Parathyroid adenoma (tissue), 2 donors: Measurements from ENCODE around the gene CTSD.

Experiments used
- H2AFZ ChIP-seq: fragments of 300-600 bp; sonication (generic); one replicate; pipeline ENCODE4 v1.7.0; 2017; ENCODE audit warnings: antibody characterized with exemption, mild to moderate bottlenecking
- H3K27ac ChIP-seq: fragments of 300-600 bp; sonication (generic); one replicate; pipeline ENCODE4 v1.7.0; 2017
- H3K27me3 ChIP-seq: fragments of 300-600 bp; sonication (generic); one replicate; pipeline ENCODE4 v1.7.0; 2017; ENCODE audit warnings: low read length; ENCODE audit not compliant: control insufficient read depth, insufficient read depth
- H3K36me3 ChIP-seq: fragments of 300-600 bp; sonication (generic); one replicate; pipeline ENCODE4 v1.7.0; 2017; ENCODE audit warnings: low read length; ENCODE audit not compliant: control insufficient read depth, insufficient read depth
- H3K4me1 ChIP-seq: fragments of 300-600 bp; sonication (generic); one replicate; pipeline ENCODE4 v1.7.0; 2017; ENCODE audit warnings: control low read depth
- H3K4me2 ChIP-seq: fragments of 300-600 bp; sonication (generic); one replicate; pipeline ENCODE4 v1.7.0; 2017; ENCODE audit warnings: low read length
- H3K4me3 ChIP-seq: fragments of 300-600 bp; sonication (generic); one replicate; pipeline ENCODE4 v1.7.0; 2017; ENCODE audit warnings: low read depth, low read length
- H3K79me2 ChIP-seq: fragments of 300-600 bp; sonication (generic); one replicate; pipeline ENCODE4 v1.7.0; 2017; ENCODE audit warnings: control low read depth
- H3K9ac ChIP-seq: fragments of 300-600 bp; sonication (generic); one replicate; pipeline ENCODE4 v1.7.0; 2017; ENCODE audit warnings: mild to moderate bottlenecking
- H3K9me3 ChIP-seq: fragments of 300-600 bp; sonication (generic); one replicate; pipeline ENCODE4 v1.7.0; 2017; ENCODE audit warnings: low read length; ENCODE audit not compliant: control insufficient read depth
- TF ChIP-seq, protein P1 (sequence below): fragments of 300-600 bp; sonication (generic); IDR thresholded peaks from one replicate; pipeline ENCODE4 v1.7.0; 2017; ENCODE audit warnings: antibody characterized with exemption, mild to moderate bottlenecking
- donor health status: primary hyperparathyroidism.

Gene CTSD

DNA sequence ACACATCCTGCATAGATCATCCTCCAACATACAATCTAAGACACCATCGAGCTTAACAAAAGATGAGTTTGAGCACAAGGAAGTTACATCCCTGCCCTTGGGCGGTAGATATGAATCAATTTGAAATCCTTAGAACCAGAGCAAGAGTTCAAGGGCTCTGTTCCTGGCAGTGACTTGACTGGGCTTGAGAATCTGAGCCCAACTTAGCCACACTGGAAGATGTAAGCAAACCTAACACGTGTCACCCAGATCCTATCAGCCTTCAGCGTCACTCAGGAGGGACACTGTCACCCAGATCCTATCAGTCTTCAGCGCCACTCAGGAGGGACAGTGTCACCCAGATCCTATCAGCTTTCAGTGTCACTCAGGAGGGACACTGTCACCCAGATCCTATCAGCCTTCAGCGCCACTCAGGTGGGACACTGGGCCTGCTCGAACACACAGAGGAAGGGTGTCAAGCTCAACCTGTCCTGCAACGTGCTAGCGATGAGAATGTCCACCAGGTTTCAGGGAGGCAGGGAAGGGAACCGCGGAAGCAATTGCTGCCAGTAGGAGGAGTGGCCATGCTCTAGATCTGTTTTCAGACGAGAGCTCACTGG is 32.8 kb upstream of the CTSD start:
- H3K4me1 ChIP-seq, result no peaks in the 10 kb centered on the region
- H2AFZ ChIP-seq, result no peak overlapping the region
- H3K79me2 ChIP-seq, result no peaks in the 10 kb centered on the region
- H3K27ac ChIP-seq, result no peak overlapping the region
- no peak overlapping the region for H3K4me3 ChIP-seq
- H3K27me3 ChIP-seq, result no peaks in the 10 kb centered on the region
- TF ChIP-seq, protein P1, sequence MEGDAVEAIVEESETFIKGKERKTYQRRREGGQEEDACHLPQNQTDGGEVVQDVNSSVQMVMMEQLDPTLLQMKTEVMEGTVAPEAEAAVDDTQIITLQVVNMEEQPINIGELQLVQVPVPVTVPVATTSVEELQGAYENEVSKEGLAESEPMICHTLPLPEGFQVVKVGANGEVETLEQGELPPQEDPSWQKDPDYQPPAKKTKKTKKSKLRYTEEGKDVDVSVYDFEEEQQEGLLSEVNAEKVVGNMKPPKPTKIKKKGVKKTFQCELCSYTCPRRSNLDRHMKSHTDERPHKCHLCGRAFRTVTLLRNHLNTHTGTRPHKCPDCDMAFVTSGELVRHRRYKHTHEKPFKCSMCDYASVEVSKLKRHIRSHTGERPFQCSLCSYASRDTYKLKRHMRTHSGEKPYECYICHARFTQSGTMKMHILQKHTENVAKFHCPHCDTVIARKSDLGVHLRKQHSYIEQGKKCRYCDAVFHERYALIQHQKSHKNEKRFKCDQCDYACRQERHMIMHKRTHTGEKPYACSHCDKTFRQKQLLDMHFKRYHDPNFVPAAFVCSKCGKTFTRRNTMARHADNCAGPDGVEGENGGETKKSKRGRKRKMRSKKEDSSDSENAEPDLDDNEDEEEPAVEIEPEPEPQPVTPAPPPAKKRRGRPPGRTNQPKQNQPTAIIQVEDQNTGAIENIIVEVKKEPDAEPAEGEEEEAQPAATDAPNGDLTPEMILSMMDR, result no peak
- H3K9me3 ChIP-seq, result no peaks in the 10 kb centered on the region
- no peaks in the 10 kb centered on the region for H3K36me3 ChIP-seq
- no peak overlapping the region for H3K4me2 ChIP-seq
- no peak overlapping the region for H3K9ac ChIP-seq

DNA sequence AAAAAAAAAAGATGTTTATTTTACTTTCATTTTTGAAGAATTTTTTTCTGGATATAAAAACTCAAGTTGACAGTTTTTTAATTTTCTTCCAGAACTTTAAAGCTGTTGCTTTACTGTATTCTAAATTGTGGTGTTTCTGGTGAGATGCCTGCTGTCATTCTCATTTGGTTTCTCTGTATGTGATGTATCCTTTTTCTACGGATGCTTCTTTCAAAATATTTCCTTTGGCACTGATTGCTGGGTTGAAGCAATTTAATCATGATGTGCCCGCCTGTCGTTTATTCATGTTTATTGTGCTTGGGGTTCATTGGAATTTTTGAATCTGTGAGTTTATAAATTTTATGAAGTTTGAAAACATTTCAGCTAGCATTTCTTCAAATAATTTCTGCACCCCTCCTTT is 29.4 kb upstream of the CTSD start:
- Histone ChIP-seq H3K79me2 (no peaks in the 10 kb centered on the region), H3K4me1 (no peaks in the 10 kb centered on the region), H3K4me2 (no peak overlapping the region), H2AFZ (no peak overlapping the region), H3K27ac (no peak overlapping the region), H3K4me3 (no peak overlapping the region), H3K9ac (no peak overlapping the region), H3K9me3 (no peaks in the 10 kb centered on the region), H3K27me3 (no peaks in the 10 kb centered on the region), H3K36me3 (no peaks in the 10 kb centered on the region)
- TF ChIP-seq, protein P1, result no peak

DNA sequence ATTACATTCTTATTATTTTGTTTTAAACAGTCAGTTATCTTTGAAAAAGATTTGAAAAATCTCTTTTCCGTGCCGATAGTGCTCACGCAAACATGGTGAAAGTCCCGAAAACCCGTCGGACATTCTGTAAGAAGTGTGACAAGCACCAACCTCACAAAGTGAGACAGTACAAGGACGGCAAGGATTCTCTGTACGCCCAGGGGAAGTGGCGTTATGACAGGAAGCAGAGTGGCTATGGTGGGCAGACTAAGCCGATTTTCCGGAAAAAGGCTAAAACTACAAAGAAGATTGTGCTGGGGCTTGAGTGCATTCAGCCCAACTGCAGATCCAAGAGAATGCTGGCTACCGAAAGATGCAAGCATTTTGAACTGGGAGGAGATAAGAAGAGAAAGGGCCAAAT is 28.7 kb upstream of the CTSD start:
- Histone ChIP-seq H3K9me3 (no peaks in the 10 kb centered on the region), H3K9ac (no peak overlapping the region), H3K36me3 (no peaks in the 10 kb centered on the region), H3K27ac (no peak overlapping the region), H3K4me2 (no peak overlapping the region), H2AFZ (no peak overlapping the region), H3K79me2 (no peaks in the 10 kb centered on the region), H3K27me3 (no peaks in the 10 kb centered on the region), H3K4me1 (no peaks in the 10 kb centered on the region), H3K4me3 (no peak overlapping the region)
- TF ChIP-seq, protein P1, result no peak

DNA sequence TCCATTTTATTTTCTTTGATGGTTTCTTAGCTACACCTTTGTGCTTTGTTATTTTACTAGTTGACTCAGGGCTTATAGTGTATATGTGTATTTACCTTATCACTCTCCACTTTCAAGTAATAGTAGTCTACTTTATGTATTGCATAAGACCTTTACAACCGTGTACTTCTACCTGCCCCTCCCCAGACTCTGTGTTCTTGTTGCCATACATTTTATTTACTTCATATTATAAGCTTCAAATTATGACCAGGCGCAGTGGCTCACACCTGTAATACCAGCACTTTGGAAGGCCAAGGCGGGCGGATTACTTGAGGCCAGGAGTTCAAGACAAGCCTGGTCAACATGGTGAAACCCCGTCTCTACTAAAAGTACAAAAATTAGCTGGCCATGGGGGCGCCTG is 28.2 kb upstream of the CTSD start:
- Histone ChIP-seq H3K4me1 (no peaks in the 10 kb centered on the region), H3K4me3 (no peak overlapping the region), H3K79me2 (no peaks in the 10 kb centered on the region), H3K36me3 (no peaks in the 10 kb centered on the region), H3K9ac (no peak overlapping the region), H2AFZ (no peak overlapping the region), H3K27ac (no peak overlapping the region), H3K9me3 (no peaks in the 10 kb centered on the region), H3K27me3 (no peaks in the 10 kb centered on the region), H3K4me2 (no peak overlapping the region)
- TF ChIP-seq, protein P1, result no peak

DNA sequence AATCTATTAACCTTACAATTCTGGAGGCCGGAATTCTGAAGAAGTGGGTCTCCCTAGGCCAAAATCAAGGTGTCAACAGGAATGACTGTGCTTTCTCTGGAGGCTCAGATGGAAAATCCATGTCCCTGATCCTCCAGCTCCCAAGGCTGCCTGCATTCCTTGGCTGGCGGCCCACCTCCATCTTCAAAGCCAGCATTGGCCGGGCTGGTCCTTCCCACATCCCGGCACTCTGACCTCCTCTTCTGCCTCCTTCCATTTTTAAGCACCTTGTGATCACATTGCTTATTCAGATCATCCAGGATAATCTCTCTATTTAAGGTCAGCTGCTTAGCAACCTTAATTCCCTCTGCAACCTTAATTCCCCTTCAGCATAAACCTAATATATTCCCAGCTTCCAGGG is 22.7 kb upstream of the CTSD start:
- no peak overlapping the region for H3K4me2 ChIP-seq
- H2AFZ ChIP-seq, result no peak overlapping the region
- TF ChIP-seq, protein P1, result no peak
- H3K9me3 ChIP-seq, result no peaks in the 10 kb centered on the region
- no peaks in the 10 kb centered on the region for H3K36me3 ChIP-seq
- H3K79me2 ChIP-seq, result no peaks in the 10 kb centered on the region
- H3K27ac ChIP-seq, result no peak overlapping the region
- no peaks in the 10 kb centered on the region for H3K4me1 ChIP-seq
- no peak overlapping the region for H3K9ac ChIP-seq
- H3K27me3 ChIP-seq, result no peaks in the 10 kb centered on the region
- H3K4me3 ChIP-seq, result no peak overlapping the region
